Right lobe of liver (tissue), 6 donors: Measurements from ENCODE around the gene HCN2. TPM values are rescaled to one million over a fixed set of nuclear protein-coding genes. Genes with fewer than 3 reads are reported as not detected.

Experiments
- ATAC-seq, 4 donors: fragments of 200-7000 bp; cut with Tn5 transposase; one replicate each; pipeline ENCODE4 v1.9.1; 2020; ENCODE audit warnings: mild to moderate bottlenecking in 4 of 4, moderate library complexity in 4 of 4
- DNase-seq, 3 donors: peaks; one replicate each; pipeline ENCODE4 v3.0.0-alpha.2; 2020
- H3K27ac ChIP-seq, 3 donors: fragments of 200-600 bp; one replicate each; pipeline ENCODE4 v1.8.0; 2022
- H3K27me3 ChIP-seq, 2 donors: fragments of 200-600 bp; one replicate each; pipeline ENCODE4 v1.8.0; 2022
- H3K36me3 ChIP-seq, 4 donors: fragments of 200-600 bp; sonication (generic) in 1 of 4; one replicate each; pipeline versions ENCODE4 v1.5.1 to v1.8.0; 2017 to 2022; ENCODE audit warnings: control low read depth in 1 of 4
- H3K4me1 ChIP-seq, 4 donors: fragments of 200-600 bp; sonication (generic) in 1 of 4; one replicate each; pipeline versions ENCODE4 v1.5.1 to v1.8.0; 2017 to 2022; ENCODE audit warnings: control low read depth in 1 of 4
- H3K4me3 ChIP-seq, 3 donors: fragments of 200-600 bp; one replicate each; pipeline ENCODE4 v1.8.0; 2022
- H3K9me3 ChIP-seq, 4 donors: fragments of 200-600 bp; sonication (generic) in 1 of 4; one replicate each; pipeline versions ENCODE4 v1.5.1 to v1.8.0; 2017 to 2022; ENCODE audit warnings: control low read depth in 1 of 4
- CTCF ChIP-seq, 4 donors: fragments of 200-600 bp in 3 of 4; fragments of 450-650 bp in 1 of 4; IDR thresholded peaks; one replicate each; pipeline versions ENCODE4 v1.5.1 to v1.8.0; 2016 to 2022; ENCODE audit warnings: antibody characterized with exemption in 4 of 4, mild to moderate bottlenecking in 2 of 4
- POLR2A ChIP-seq: fragments of 450-650 bp; IDR thresholded peaks from one replicate; pipeline ENCODE4 v1.6.1; 2017; ENCODE audit warnings: antibody characterized with exemption, mild to moderate bottlenecking
- WGBS: methylation state at CpG from one replicate; pipeline ENCODE4 v1.1.6; 2018; ENCODE audit warnings: low coverage, low lambda C conversion rate; ENCODE audit not compliant: insufficient coverage; ENCODE audit errors: missing lambda C conversion rate; 5-methylcytosine and 5-hydroxymethylcytosine counted together
- intact Hi-C, 2 donors: fragments of 100-400 bp; cut with DNase I; formaldehyde crosslinking; loops; one replicate each; pipeline versions ENCODE4 v1.11.2 to v1.14.1; 2022
- total RNA-seq, 6 experiments: library from RNA; depleted of rRNA in 2 of 6; stranded (reverse); fragments of >200 nt in 2 of 6; fragmentation: NEBNext Ultra II Directional in 3 of 6; extraction: Animal tissue kit (Norgen Biotek cat#: 25700) in 3 of 6; gene quantifications; one replicate each; pipeline versions ENCODE4 v1.1.0 to v1.2.4, GENCODE V29; 2016 to 2023
- donor health status: DM: no; HTN: yes; CAD: no.
- donor health status: DM: no; HTN: no; CAD: no.
- donor health status: DM: no; HTN: no; CAD: no.
- donor health status: DM: no; HTN: yes; CAD: no.
- donor health status: DM: no; HTN: yes; CAD: no.

Gene HCN2
- total RNA-seq, 6 experiments from 2014 or later: 0.05 to 0.27 (median 0.09) TPM; not detected in 1

DNA sequence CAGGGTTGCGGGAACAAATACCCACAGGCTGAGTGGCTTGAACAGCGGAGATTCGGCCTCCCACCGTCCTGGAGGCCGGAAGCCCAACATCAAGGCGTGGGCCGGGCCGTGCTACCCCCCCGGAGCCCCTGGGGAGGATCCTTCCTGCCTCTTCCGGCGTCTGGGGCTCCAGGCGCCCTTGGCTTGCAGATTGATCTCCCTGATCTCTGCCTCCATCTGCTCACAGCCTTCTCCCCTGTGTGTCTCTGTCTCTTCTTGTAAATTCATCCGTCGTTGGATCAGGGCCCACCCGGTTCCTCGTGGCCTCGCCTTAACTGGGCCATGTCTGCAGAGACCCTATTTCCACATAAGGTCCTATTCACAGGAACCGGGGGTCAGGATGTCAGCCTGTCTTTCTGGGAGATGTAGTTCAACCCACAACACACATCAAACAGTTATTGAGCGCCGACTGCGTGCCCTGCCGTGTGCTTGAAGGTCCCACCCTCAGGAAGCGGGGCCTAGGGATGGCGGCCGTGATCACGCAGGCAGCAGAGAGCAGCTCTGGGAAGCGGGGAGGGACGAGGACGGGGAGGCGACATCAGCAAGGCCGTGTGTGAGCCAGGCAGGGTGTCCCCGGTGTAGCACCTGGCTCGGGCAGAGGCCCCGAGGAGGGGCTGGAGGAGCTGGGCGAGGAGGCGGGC, 21.3 kb downstream of the HCN2 start:
- Histone ChIP-seq H3K36me3 (no peaks in the 10 kb centered on the region), H3K4me1 (no peaks in the 10 kb centered on the region), H3K4me3 (no peak overlapping the region), H3K27ac (no peak overlapping the region), H3K9me3 (no peaks in the 10 kb centered on the region), H3K27me3 (no peaks in the 10 kb centered on the region)
- peak in 1 of 3 donors; percentile 36 for DNase-seq
- no peak for TF ChIP-seq POLR2A
- no peak for TF ChIP-seq CTCF (IDR thresholded peaks at IDR 0.05)
- intact Hi-C loops: no loop called here
- 46% methylated on average over 9 of the region's 36 CpGs for WGBS
- ATAC-seq: peak; percentile 13 to 50 (median 38)

GRCh38 chr19:611481-611868, 21.8 kb downstream of the HCN2 start:
- Histone ChIP-seq H3K4me1 (no peaks in the 10 kb centered on the region), H3K4me3 (no peak overlapping the region), H3K36me3 (no peaks in the 10 kb centered on the region), H3K9me3 (no peaks in the 10 kb centered on the region), H3K27ac (no peak overlapping the region), H3K27me3 (no peaks in the 10 kb centered on the region)
- DNase-seq (no peak), ATAC-seq (no peak)
- intact Hi-C loops: no loop called here
- 48% methylated on average over 8 of the region's 13 CpGs for WGBS
- TF ChIP-seq POLR2A (no peak), CTCF (IDR thresholded peaks at IDR 0.05) (no peak)

GRCh38 chr19:612941-613340, 23.3 kb downstream of the HCN2 start:
- TF ChIP-seq CTCF (IDR thresholded peaks at IDR 0.05): no peak
- intact Hi-C loops: no loop called here
- Histone ChIP-seq H3K4me1 (no peaks in the 10 kb centered on the region), H3K27me3 (no peaks in the 10 kb centered on the region), H3K27ac (no peak overlapping the region), H3K4me3 (no peak overlapping the region), H3K9me3 (no peaks in the 10 kb centered on the region), H3K36me3 (no peaks in the 10 kb centered on the region)
- no peak for ATAC-seq
- WGBS: 92% methylated on average over 8 of the region's 33 CpGs
- DNase-seq: peak in 2 of 3 donors; percentile 36 to 42

DNA sequence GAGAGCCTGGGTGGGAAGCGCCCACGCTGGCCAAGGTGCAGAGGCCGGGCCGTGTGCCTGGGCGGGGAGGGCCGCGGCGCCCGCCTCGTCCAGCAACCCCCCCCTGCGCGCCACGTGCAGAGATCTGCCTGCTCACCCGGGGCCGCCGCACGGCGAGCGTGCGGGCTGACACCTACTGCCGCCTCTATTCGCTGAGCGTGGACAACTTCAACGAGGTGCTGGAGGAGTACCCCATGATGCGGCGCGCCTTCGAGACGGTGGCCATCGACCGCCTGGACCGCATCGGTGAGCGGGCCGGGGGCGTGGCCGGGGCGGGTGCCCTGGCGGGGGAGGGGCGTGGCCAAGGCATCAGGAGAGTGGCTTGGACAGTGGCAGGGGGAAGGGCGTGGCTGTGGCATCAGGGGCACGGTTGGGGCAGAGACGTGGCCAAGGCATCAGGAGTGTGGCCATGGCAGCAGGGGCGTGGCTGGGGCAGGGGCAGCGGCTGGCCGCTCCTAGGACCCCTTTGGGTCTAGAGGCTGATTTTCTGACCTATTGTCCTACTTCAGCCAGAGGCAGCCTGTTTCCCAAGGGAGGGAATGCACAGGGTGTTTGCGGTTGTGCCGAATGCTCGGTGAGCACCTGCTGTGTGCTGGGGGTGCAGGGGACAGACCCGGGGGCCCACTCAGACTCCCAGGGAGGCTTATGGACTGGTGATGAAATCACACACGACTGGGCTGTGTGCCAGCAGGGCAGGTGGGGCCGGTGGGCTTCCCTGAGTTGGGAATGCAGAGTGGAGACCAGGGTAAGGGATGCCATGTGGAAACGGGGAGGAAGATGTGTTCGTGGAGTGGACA, 24.3 kb downstream of the HCN2 start:
- H3K27me3 ChIP-seq: no peaks in the 10 kb centered on the region
- DNase-seq (peak in 2 of 3 donors; percentile 45 to 49), ATAC-seq (no peak)
- no peak overlapping the region for H3K4me3 ChIP-seq
- no peak for TF ChIP-seq CTCF (IDR thresholded peaks at IDR 0.05)
- intact Hi-C loops: no loop called here
- H3K27ac ChIP-seq: no peak overlapping the region
- H3K36me3 ChIP-seq: peaks cover 0 to 6% (median 3%) of the 10 kb centered on the region in 4 donors
- WGBS: 89% methylated on average over 17 of the region's 54 CpGs
- H3K9me3 ChIP-seq: no peaks in the 10 kb centered on the region
- no peaks in the 10 kb centered on the region for H3K4me1 ChIP-seq
